ENCODE data around the gene LOXHD1.

DNA sequence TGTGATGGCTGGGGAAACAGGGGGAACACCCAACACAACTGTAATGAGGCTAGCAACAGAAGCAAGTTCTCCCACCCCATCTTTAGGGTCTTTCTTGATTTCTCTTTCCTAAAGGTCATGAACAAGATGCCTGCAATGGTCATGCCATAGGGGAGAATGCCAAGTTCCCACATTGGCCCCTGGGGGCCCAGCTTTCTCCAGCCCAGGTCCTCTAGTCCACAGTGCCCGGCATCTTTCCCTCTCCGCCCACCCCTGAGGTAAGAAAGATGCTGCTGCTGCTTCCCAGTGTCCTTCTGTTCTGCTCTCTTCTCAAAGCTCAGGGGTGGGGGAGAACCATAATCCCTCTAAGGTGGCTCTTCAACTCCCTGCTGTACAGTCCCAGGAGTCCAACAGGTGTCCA is 78.0 kb downstream of the LOXHD1 start:
- TF ChIP-seq GATA2 (IDR thresholded peaks at IDR 0.05; ENCODE audit: low read depth, low read length) = no peak
- TF ChIP-seq GATA3 (IDR thresholded peaks at IDR 0.05; ENCODE audit: low read depth, low read length) = no peak

Data from SH-SY5Y (cell line).